Posterior cingulate gyrus (tissue), 11 donors: Measurements from ENCODE around the gene SEC11A.
"Not testable (repeated sequence)": the region's sequence is repeated elsewhere in the genome, so short reads cannot be mapped to it uniquely, and the experiment has no call there.

ENCODE experiments used
- DNase-seq, 10 donors: peaks; one replicate each; pipeline versions ENCODE4 v3.0.0 to v3.0.0-alpha.2; 2020 to 2021; ENCODE audit warnings: mixed read lengths in 3 of 10
- intact Hi-C: fragments of 100-400 bp; cut with DNase I; formaldehyde crosslinking; loops from one replicate; pipeline ENCODE4 v1.15.1; 2023

The SEC11A gene

DNA sequence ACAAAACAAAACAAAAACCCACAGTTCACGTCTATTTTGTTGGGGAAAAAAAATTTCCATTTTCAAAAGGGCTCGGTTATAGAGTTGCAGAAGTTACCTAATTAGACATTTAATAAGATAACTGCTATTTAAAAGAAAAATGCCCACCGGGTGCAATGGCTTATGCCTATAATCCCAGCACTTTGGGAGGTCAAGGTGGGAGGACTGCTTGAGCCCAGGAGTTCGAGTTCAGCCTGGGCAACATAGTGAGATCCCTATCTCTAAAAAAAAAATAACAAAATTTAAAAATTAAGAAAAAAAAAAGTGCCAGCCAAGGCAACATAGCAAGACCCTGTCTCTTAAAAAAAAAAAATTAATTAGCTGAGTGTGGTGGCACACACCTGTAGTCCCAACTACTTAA, 19.2 kb downstream of the SEC11A start:
- DNase-seq, result no peak
- intact Hi-C loops, result no loop called here

DNA sequence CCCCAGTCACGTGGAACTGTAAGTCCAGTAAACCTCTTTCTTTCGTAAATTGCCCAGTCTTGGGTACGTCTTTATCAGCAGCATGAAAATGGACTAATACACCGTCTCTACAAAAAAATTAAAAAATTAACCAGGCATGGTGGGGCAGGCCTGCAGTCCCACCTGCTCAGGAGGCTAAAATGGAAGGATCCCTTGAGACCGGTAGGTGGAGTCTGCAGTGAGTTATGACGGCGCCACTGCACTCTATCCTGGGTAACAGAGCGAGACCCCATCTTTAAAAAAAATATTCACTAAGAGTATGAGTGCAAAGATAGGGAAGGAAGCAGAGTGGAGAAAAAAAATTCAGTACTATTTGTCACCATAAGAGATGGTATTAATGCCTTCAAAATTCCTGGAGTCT, 25.6 kb downstream of the SEC11A start:
- intact Hi-C loops, result no loop called here

DNA sequence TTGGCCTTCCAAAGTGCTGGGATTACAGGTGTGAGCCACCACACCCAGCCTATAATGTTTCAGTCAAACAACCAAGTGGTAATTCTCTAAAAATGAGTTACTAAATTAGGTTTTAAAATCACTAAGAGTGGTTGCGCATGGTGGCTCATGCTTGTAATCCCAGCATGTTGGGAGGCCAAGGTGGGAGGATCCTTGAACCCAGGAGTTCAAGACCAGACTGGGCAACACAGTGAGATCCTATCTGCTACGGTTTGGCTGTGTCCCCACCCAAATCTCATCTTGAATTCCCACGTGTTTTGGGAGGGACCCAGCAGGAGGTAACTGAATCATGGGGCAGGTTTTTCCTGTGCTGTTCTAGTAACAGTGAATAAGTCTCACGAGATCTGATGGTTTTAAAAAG, 26.1 kb downstream of the SEC11A start:
- DNase-seq, result no peak
- intact Hi-C loops, result no loop called here

More for the DNA sequence above, 25.6 kb downstream of the SEC11A start:
- no peak for DNase-seq

DNA sequence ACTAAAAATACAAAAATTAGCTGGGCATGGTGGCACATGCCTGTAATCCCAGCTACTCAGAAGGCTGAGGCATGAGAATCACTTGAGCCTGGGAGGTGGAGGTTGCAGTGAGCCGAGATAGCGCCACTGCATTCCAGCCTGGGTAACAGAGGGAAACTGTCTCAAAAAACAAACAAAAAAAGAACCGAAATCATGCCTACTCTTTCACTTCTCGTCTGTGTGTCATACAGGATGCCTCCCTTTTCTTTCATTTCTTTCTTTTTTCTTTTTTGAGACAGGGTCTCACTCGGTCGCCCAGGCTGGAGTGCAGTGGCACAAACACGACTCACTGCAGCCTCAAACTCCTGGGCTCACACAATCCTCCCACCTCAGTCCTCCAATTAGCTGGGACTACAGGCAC, 29.5 kb downstream of the SEC11A start:
- intact Hi-C loops, DNase-seq: not testable (repeated sequence)

DNA sequence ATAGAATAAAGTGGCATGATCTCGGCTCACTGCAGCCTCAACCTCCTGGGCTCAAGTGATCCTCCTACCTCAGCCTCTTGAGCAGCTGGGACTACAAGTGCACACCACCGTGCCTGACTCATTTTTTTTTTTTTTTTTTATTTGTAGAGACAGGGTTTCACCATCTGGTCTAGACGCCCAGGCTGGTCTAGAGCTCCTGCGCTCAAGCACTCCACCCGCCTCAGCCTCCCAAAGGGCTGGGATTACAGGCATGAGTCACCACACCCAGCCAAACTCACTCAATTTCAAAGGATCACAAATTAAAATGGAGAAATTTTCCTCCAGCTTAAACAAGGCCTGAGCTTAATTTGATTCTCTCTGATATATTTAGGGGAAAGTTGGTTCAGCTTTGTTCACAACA, 30.6 kb downstream of the SEC11A start:
- DNase-seq, result peak in 4 of 10 donors; percentile 14 to 82 (median 54)
- intact Hi-C loops, result no loop called here

DNA sequence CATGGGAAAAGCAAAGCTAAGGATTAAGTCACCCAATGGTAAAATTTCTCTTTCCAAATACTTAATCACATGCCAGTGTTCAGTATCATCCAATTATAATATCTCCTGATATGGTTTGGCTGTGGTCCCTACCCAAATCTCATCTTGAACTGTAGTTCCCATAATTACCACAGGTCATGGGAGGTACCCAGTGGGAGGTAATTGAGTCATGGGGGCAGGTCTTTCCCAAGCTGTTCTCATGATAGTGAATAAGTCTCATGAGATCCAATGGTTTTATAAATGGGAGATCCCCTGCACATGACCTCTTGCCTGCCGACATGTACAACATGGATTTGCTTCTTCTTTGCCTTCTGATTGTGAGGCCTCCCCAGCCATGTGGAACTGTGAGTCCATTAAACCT, 31.8 kb downstream of the SEC11A start:
- intact Hi-C loops, result no loop called here
- DNase-seq, result no peak

DNA sequence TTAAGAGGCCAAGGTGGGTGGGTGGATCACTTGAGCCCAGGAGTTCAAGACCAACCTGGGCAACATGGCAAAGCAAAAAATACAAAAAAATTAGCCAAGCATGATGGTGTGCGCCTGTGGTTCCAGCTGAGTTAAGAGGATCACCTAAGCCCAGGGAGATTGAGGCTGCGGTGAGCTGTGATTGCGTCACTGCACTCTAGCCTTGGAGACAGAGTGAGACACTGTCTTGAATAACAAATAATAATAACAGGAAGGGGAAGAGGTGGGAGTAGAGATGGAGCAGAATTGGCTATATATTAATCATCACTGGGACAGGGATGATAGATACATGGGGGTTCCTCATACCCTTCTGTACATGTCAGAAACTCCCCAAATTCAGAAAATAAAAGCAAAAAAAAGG, 34.1 kb downstream of the SEC11A start:
- intact Hi-C loops, result no loop called here
- no peak for DNase-seq

DNA sequence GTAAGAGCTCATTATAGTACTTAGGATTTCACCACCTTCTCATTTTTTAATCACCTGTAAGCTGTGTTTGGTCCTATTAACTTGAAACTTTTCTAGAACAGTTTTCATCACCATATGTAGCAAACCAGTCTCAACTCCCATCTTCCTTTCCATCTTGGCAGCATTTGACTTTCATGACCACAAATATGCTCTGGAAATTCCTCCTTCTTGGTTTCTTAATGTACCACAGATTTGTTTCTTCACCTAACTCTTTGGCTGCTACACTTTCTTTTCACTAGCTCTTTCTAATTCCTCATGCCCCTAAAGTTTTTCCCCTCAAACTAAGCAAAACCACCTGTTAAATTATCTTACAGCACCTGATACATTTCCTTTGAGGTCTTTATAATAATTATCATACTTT, 44.7 kb downstream of the SEC11A start:
- intact Hi-C loops, result no loop called here
- no peak for DNase-seq

DNA sequence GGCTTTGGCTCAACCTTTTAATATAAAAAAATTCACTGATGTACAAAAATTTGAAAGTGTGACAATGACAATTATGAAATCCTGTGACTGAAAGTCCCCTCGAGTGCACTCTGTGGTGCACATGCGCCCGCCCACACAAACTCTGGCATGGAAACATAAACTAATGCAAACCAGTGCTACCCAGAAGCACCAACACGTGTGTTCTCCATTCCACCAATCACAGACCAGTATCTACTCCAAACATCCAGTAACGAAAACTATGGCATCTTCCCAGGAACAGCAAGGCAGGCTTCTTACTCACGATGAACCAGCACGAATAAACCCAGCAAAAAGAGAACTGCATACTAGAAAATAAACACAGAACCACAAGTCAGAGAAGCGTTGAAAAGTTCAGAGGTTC, 46.2 kb downstream of the SEC11A start:
- DNase-seq, result no peak
- intact Hi-C loops, result no loop called here

DNA sequence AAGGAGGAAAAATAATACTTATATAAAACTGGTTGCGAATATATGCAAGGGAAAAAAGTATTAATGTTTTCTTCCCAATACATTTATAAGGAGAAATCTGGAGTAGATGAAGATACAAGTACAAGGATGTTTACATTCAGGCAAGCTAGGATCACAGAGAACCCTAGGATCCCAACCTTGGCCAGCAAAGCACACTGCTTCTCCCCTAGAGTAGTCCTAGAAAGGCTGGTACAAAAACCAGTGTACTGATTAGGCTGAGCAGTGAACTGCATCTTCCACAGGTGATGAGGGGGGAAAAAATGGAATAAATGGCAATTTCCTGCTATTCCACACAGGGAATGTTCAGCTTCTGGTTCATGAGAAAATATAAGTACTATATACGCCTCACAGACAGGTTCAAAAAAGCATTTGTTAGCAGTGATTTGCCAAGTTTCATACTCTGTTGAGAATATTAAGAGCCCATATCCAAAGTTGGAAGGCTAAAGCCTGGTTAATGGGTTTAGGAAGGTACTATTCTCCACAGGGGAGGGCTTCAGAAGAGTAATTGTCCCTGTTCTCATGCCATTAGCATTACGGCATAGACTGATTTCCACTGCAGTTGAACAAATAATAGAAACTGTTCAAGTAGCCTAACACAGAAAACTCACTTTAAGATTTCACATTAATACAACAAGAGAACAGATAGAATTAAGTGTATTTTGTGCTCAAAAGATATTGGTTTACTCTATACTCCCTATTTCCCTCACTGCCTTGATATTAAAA, 47.5 kb downstream of the SEC11A start:
- DNase-seq, result no peak
- intact Hi-C loops, result no loop called here

DNA sequence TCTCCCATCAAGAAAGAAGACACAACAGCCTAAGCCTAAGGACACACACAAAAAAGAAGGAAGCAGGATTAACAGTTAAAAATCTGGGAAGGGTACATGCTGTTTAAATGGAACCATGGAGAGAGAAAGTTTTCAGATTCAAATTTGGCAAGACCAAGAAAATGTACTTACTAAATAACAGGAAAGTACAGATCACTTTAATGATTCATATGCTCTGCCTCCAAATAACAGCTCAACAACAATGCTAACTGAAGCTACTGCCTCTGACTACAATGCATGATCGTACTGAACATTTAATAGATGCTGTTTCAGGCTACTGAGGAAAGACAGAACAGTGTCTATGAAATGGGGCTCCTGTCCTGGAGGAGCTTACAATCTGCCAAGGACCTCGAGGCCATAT, 49.6 kb downstream of the SEC11A start:
- DNase-seq, result no peak
- intact Hi-C loops, result no loop called here

DNA sequence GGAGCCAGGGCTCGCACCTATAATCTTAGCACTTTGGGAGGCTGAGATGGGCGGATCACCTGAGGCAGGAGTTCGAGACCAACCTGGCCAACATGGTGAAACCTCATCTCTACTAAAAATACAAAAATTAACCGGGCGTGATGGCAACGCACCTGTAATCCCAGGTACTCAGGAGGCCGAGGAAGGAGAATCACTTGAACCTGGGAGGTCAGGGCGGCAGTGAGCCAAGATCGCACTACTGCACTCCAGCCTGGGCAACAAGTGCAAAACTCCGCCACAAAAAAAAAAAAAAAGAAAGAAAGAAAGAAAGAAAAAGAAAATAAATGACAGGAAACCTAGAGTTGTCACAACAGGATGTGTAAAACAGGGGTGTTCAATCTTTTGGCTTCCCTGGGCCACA, 54.9 kb downstream of the SEC11A start:
- no peak for DNase-seq
- intact Hi-C loops, result no loop called here

DNA sequence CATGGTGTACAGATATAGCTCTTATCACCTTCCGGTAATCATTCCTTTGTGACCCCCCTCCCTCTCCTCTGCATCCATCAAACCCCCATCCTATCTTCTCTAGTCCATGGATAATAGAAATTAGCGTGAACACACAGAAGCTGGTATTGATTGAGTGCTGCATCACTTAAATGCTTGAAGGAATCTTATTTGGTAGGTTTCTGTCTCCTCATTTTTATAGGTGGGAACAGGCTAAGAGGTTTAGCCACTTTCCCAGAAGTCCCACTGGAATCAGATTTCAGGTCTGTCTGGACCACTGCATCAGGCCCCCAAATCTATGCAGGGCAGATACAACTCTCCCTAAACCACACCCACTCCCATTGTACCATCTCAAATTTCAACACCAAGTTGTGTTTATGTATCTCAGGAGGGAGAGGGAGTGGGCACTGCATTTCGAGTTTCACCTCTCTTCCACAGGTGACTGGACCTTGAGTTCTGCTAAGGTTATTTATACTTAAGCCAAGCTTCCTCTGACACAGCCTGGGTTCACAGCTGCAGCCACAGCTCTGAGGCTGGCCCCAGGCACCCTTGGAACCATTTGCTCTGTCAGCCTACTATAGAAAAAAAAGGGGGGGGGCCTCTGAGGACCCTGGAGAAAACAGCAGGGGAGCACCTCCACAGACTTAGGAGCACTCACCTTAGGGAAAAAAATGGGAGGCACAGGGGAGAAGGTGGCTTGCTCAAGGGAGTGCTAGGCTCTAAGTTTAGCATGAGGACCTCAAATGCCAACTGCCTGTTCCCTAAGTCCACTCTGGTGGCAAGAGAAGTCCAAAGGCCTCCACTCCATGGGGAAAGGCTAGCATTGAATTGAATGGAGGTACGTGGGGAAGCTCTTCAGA, 55.8 kb downstream of the SEC11A start:
- intact Hi-C loops, result loop anchor here (5.0 kb wide), 2 partner anchors 57 to 272 kb away; partner anchors contain the start of gene SEC11A
- no peak for DNase-seq

DNA sequence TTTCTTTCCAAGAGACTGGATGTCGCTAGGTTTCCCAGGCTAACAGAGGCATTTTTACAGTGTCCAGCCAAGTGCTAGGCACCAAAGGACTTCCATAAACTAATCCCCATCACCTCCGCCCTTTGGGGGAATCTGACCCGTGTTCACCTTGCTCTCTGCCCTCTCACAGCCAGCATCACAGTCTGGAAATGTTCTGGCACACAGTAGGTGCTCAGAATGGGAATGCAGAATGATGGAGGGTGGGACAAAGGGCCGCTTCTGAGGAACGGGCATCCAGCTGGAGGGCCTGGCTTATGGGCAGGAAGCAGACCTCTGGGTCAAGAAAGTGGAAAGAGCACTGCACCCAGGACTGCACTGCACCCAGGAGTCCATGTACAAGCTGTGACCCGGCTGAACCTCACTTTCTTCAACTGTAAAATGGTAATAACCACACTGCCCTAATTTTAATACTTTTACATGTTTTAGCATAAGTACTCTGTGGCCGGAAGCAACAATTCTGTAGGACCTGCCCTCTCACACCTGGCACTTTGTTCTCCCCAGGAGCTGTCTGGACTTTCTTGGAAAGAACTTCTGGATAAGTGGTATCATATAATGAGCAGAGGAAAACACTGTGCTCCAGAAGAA, 57.0 kb downstream of the SEC11A start:
- no peak for DNase-seq
- intact Hi-C loops, result loop anchor here (5.0 kb wide), 2 partner anchors 58 to 273 kb away; partner anchors contain the start of gene SEC11A

DNA sequence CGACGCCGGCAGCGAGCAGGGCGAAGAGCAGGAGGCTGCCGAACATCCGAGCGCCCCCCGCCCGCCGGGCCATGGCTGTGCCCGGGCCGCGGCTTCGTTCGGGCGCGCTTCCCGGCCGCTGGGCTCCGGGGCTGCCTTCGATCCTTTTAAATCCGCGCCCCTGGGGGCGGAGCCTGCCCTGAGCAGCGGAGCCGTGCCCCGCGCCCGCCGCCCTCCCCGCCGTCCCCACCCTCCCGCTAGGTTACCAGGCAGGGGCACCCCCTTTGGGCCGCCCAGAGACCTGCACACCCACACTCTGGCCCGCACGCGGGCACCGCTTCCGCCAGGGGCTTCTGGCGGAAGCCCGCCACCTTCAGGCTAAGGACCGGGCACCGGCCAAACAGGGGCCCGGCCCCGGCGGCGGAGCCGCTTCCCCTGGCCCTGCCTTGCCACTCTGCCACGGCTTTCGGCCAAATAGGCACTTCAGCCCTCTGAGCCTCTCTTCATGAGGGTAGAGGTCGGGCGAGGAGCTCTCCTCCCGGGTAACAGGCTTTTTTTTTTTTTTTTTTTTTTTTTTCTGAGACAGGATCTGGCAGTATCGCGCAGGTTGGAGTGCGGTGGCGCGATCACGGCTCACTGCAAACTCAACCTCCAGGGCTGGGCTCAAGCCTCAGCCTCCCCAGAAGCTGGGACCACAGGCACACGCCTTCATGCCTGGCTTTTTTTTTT, 57.7 kb downstream of the SEC11A start, which contains the start of gene NMB:
NMB (minus strand) TSS at position 120 of the 708 bp plus-strand sequence; CDS start at position 73, 47 bp downstream.
- DNase-seq, result peak; percentile 39 to 95 (median 66)
- intact Hi-C loops, result loop anchor here (5.0 kb wide), 2 partner anchors 59 to 274 kb away; partner anchors contain the start of gene SEC11A

DNA sequence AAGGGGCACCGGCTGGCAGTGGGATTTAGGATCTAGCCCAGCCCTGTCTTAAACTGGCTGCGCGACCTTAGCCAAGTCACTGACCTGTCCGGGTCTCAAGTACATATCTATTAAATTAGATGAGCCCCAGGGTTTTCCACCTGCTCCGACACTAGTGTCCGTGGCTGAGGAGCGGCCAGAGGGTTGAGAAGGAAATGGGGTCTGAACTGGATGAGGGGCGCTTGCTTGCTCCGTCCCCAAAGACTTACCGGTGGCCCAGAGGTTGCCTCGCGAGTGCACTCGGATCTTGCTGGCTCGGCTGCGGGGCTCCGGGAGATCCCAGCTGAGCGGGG, 58.2 kb downstream of the SEC11A start:
- no peak for DNase-seq
- intact Hi-C loops, result loop anchor here (5.0 kb wide), 2 partner anchors 60 to 275 kb away; partner anchors contain the start of gene SEC11A

DNA sequence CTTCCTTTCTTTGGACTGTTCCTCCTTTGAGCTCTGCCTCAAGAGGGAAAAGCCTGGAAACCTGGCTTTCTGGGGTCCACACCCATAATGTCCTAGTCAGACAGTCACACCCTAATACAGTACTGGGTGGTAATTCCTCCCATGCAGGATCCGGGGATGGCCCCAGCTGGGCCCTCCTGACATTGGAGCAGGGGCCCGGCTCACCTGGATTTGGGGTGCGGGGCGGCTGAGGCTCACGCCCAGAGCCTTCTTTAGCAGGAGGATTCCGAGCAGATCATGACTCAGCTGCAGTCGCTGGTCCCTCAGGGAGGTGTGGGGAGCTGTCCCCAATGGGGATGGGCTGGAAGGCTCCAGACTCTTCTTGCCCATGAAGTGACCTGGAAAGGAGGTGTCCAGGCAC, 59.0 kb downstream of the SEC11A start:
- intact Hi-C loops, result loop anchor here (5.0 kb wide), 2 partner anchors 60 to 275 kb away; partner anchors contain the start of gene SEC11A
- no peak for DNase-seq

DNA sequence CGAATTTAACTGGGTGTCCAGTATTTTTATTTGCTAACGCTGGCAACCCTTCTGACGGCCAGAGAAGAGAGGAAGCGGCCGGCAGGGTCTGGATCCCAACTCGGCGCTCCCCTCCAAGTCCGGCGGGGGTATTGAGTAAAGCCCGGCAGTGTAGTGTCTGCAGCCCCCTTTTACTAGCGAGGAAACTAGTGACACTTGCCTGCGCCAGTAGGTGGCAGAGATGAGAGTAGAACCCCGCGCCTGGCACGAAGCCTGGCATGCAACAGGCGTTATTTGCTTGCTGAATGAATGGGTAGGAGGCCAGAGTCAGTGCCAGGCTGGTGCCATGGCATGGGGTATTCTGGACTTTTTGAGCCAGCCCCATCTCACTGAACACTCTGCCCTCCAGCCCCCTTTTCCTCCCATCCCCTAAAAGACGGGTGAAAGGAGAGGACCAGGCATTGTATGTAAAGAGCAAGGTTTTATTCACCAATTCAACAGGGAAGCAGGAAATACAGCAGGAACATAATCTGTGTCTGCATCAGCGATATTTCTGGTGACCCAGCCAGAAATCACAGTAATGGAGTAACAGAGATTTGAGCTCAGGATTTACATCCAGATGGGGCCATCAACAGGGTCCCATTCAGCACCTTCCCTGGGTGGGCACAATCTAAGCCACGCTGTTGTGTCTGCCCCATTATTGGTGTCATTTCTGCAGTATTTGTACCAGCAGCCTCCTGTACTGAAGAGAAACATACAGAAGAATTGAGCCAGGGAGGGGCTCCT, 61.1 kb downstream of the SEC11A start:
- intact Hi-C loops, result loop anchor here (2.0 to 5.0 kb wide), 3 partner anchors 62 to 277 kb away; partner anchors contain the start of genes SEC11A and ZNF592
- DNase-seq, result peak; percentile 75 to 98 (median 87)
